ENCODE results near the gene MDK.

DNA sequence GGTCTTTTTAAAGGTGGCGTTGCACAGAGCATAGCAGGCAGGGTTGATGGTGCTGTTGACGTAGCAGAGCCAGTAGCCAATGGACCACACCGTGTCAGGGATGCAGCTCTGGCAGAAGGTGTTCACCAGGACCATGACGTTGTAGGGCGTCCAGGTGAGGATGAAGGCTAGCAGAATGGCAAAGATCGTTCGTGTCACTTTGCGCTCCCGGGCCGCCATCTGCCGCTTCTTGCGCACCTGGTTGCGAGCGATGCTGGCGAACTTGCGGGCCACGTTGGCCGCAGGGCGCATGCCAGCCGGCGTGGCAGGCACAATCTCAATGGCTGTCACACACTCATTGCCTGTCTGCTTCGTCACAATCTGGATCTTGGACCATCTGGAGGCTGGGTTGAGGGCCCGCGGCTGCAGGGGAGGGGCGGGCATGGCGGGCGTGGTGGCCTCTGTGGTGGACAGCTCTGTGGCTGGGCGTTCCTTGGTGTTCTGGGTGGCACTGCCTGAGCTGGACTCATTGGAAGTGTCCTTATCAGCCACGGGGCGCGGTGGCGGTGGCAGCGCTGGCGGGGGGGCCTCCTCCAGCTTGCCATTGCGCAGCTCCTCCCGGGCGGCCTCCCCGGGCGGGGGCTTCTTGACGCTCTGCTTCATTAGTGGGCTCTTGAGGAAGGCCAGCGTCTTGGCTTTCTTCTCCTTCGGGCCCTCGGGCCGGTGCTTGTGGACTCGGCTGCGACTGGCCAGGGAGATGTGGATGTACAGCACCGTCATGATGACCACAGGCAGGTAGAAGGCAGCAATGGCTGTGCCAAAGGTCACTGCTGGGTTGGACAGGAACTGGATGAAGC is 3.9 kb downstream of the MDK start:
- TF ChIP-seq, protein P1, sequence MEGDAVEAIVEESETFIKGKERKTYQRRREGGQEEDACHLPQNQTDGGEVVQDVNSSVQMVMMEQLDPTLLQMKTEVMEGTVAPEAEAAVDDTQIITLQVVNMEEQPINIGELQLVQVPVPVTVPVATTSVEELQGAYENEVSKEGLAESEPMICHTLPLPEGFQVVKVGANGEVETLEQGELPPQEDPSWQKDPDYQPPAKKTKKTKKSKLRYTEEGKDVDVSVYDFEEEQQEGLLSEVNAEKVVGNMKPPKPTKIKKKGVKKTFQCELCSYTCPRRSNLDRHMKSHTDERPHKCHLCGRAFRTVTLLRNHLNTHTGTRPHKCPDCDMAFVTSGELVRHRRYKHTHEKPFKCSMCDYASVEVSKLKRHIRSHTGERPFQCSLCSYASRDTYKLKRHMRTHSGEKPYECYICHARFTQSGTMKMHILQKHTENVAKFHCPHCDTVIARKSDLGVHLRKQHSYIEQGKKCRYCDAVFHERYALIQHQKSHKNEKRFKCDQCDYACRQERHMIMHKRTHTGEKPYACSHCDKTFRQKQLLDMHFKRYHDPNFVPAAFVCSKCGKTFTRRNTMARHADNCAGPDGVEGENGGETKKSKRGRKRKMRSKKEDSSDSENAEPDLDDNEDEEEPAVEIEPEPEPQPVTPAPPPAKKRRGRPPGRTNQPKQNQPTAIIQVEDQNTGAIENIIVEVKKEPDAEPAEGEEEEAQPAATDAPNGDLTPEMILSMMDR (IDR thresholded peaks at IDR 0.05; ENCODE audit: low read depth, low read length, missing input control): no peak
- TF ChIP-seq, protein P2, sequence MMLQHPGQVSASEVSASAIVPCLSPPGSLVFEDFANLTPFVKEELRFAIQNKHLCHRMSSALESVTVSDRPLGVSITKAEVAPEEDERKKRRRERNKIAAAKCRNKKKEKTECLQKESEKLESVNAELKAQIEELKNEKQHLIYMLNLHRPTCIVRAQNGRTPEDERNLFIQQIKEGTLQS (IDR thresholded peaks at IDR 0.05): no peak
- TF ChIP-seq HNF4A (conservative IDR thresholded peaks at IDR 0.05) (no peak), YY1 (IDR thresholded peaks at IDR 0.05) (no peak), EGR1 (IDR thresholded peaks at IDR 0.05; ENCODE audit: low read depth in 2 of 2) (no peak)
